HepG2 (cell line): ENCODE results near the gene KMT2B. TPM values are rescaled to one million over a fixed set of nuclear protein-coding genes. Genes with fewer than 3 reads are reported as not detected.

ENCODE experiments used
- GFI1 ChIP-seq: sonication (generic); formaldehyde crosslinking; IDR thresholded peaks from 2 replicates; pipeline ENCODE4 v1.5.0; 2020; ENCODE audit warnings: missing genetic modification reagents, mild to moderate bottlenecking, borderline replicate concordance
- HMG20B ChIP-seq: conservative IDR thresholded peaks from 2 replicates; pipeline ENCODE4 v1.6.1; 2016; ENCODE audit warnings: missing genetic modification reagents, missing compliant biosample characterization
- MEIS1 ChIP-seq: sonication (generic); formaldehyde crosslinking; IDR thresholded peaks from 2 replicates; pipeline ENCODE4 v1.9.0; 2021; ENCODE audit warnings: mild to moderate bottlenecking, missing genetic modification reagents, moderate library complexity, borderline replicate concordance
- NR3C1 ChIP-seq: sonication (generic); formaldehyde crosslinking; IDR thresholded peaks from 2 replicates; pipeline ENCODE4 v1.4.0; 2020; ENCODE audit warnings: missing genetic modification reagents
- POLR2AphosphoS2 ChIP-seq: IDR thresholded peaks from 2 replicates; pipeline ENCODE4 v1.6.1; 2011; ENCODE audit warnings: low read depth, low read length, improper control_type of control experiment
- SMC3 ChIP-seq: IDR thresholded peaks from 2 replicates; pipeline ENCODE4 v1.6.1; 2011; ENCODE audit warnings: low read length, improper control_type of control experiment
- SOX13 ChIP-seq, 3 experiments: fragments of 450-650 bp in 1 of 3; sonication (generic) in 1 of 3; formaldehyde crosslinking in 1 of 3; IDR thresholded peaks in 2 of 3; conservative IDR thresholded peaks in 1 of 3; 2 replicates each; pipeline versions ENCODE4 v1.5.0 to v1.6.1; 2016 to 2020; ENCODE audit warnings: antibody characterized with exemption in 1 of 3, mild to moderate bottlenecking in 1 of 3, missing compliant biosample characterization in 1 of 3, missing genetic modification reagents in 1 of 3, moderate library complexity in 1 of 3
- SP2 ChIP-seq: sonication (generic); formaldehyde crosslinking; IDR thresholded peaks from 2 replicates; pipeline ENCODE4 v1.5.1; 2020; ENCODE audit warnings: mild to moderate bottlenecking, missing genetic modification reagents
- TRIM24 ChIP-seq: sonication (generic); formaldehyde crosslinking; IDR thresholded peaks from 2 replicates; pipeline ENCODE4 v1.8.0; 2022; ENCODE audit warnings: mild to moderate bottlenecking, missing genetic modification reagents
- ZBTB38 ChIP-seq: sonication (generic); formaldehyde crosslinking; IDR thresholded peaks from 2 replicates; pipeline ENCODE4 v1.5.1; 2020; ENCODE audit warnings: mild to moderate bottlenecking, missing genetic modification reagents
- ZFAT ChIP-seq: sonication (generic); formaldehyde crosslinking; conservative IDR thresholded peaks from 2 replicates; pipeline ENCODE4 v1.8.1; 2023; ENCODE audit warnings: missing genetic modification reagents, inconsistent platforms
- ZMAT3 ChIP-seq: sonication (generic); formaldehyde crosslinking; conservative IDR thresholded peaks from 2 replicates; pipeline ENCODE4 v1.7.0; 2021; ENCODE audit warnings: missing genetic modification reagents
- ZNF569 ChIP-seq: sonication (generic); formaldehyde crosslinking; IDR thresholded peaks from 2 replicates; pipeline ENCODE4 v1.5.0; 2020; ENCODE audit warnings: mild to moderate bottlenecking, missing genetic modification reagents, moderate library complexity, borderline replicate concordance
- polyA plus RNA-seq, 8 experiments: library from polyadenylated mRNA; depleted of rRNA in 3 of 8; stranded (reverse) in 7 of 8; unstranded in 1 of 8; fragments of >200 nt; fragmentation: Illumina TruSeq in 4 of 8; extraction: Trizol in 4 of 8; gene quantifications; 2 replicates each; pipeline versions ENCODE4 v1.2.1 to v1.2.3, GENCODE V29; 2011 to 2016; ENCODE audit warnings: low read depth in 4 of 8, missing spikeins in 1 of 8, mixed read lengths in 1 of 8; ENCODE audit not compliant: insufficient read depth in 1 of 8
- total RNA-seq, 5 experiments: library from RNA; depleted of rRNA; stranded (reverse); fragments of >200 nt; fragmentation: Illumina TruSeq; extraction: Trizol; gene quantifications; 2 replicates each; pipeline ENCODE4 v1.2.3, GENCODE V29; 2016; ENCODE audit warnings: low read depth in 1 of 5
- TF ChIP-seq, protein P1 (sequence below): sonication (generic); formaldehyde crosslinking; IDR thresholded peaks from 2 replicates; pipeline ENCODE4 v1.4.0; 2020; ENCODE audit warnings: missing genetic modification reagents, borderline replicate concordance
- TF ChIP-seq, protein P2 (sequence below), 2 experiments: sonication (generic) in 1 of 2; formaldehyde crosslinking in 1 of 2; IDR thresholded peaks; 2 replicates each; pipeline versions ENCODE4 v1.6.1 to v1.9.0; 2014 to 2022; ENCODE audit warnings: antibody characterized with exemption in 1 of 2, borderline replicate concordance in 1 of 2, inconsistent platforms in 1 of 2, low read depth in 1 of 2, missing genetic modification reagents in 1 of 2
- TF ChIP-seq, protein P3 (sequence below): sonication (generic); formaldehyde crosslinking; IDR thresholded peaks from 2 replicates; pipeline ENCODE4 v1.8.1; 2023; ENCODE audit warnings: missing genetic modification reagents, inconsistent platforms, borderline replicate concordance

The KMT2B gene
- total and polyA plus RNA-seq, 2 of the 13 experiments (the other 11 are each of a cell fraction or from before 2014, with no cell fraction given), result 6.2 to 16.9 TPM

DNA sequence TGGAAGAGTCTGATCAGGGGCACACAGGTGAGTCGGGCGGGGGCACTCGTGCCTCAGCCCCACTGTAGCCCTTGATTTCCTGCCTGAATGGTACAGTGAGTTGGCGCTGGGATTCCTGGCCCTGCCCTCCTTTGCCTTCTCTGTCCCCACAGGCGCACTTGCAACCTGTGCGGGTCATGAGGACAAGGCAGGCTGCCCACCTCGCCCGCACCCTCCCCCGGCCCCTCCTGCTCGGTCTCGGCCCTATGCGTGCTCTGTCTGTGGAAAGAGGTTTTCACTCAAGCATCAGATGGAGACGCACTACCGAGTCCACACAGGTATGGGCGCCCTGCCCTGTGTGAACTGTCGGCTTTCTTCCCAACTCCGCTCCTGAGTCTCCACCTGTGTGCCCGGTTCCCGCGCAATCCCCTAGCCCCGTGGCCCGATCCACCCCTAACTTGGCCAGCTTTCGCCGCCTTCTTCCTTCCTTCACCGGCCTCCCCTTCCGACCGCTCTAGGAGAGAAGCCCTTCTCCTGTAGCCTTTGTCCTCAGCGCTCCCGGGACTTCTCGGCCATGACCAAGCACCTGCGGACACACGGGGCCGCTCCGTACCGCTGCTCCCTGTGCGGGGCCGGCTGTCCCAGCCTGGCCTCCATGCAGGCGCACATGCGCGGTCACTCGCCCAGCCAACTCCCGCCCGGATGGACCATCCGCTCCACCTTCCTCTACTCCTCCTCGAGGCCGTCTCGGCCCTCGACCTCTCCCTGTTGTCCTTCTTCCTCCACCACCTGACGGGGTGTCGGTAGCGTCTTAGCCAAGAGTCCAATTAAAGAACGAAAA, 1.6 kb upstream of the KMT2B start (continued):
- TF ChIP-seq, protein P1, sequence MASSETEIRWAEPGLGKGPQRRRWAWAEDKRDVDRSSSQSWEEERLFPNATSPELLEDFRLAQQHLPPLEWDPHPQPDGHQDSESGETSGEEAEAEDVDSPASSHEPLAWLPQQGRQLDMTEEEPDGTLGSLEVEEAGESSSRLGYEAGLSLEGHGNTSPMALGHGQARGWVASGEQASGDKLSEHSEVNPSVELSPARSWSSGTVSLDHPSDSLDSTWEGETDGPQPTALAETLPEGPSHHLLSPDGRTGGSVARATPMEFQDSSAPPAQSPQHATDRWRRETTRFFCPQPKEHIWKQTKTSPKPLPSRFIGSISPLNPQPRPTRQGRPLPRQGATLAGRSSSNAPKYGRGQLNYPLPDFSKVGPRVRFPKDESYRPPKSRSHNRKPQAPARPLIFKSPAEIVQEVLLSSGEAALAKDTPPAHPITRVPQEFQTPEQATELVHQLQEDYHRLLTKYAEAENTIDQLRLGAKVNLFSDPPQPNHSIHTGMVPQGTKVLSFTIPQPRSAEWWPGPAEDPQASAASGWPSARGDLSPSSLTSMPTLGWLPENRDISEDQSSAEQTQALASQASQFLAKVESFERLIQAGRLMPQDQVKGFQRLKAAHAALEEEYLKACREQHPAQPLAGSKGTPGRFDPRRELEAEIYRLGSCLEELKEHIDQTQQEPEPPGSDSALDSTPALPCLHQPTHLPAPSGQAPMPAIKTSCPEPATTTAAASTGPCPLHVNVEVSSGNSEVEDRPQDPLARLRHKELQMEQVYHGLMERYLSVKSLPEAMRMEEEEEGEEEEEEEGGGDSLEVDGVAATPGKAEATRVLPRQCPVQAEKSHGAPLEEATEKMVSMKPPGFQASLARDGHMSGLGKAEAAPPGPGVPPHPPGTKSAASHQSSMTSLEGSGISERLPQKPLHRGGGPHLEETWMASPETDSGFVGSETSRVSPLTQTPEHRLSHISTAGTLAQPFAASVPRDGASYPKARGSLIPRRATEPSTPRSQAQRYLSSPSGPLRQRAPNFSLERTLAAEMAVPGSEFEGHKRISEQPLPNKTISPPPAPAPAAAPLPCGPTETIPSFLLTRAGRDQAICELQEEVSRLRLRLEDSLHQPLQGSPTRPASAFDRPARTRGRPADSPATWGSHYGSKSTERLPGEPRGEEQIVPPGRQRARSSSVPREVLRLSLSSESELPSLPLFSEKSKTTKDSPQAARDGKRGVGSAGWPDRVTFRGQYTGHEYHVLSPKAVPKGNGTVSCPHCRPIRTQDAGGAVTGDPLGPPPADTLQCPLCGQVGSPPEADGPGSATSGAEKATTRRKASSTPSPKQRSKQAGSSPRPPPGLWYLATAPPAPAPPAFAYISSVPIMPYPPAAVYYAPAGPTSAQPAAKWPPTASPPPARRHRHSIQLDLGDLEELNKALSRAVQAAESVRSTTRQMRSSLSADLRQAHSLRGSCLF (CRISPR knock-in tag), result no peak
- no peak for TF ChIP-seq ZBTB38
- TF ChIP-seq ZFAT (CRISPR knock-in tag), result no peak
- TF ChIP-seq ZNF569, result no peak
- TF ChIP-seq NR3C1 (CRISPR knock-in tag), result no peak
- TF ChIP-seq SMC3, result no peak
- no peak for TF ChIP-seq SOX13 (IDR thresholded peaks at IDR 0.05)
- no peak; a peak in 1 of 4 replicates for TF ChIP-seq SOX13 (CRISPR knock-in tag; conservative IDR thresholded peaks at IDR 0.05 in 1 of 2, IDR thresholded peaks at IDR 0.05 in 1 of 2)
- peak; percentile 61; the same call in 1 of the 2 replicates for TF ChIP-seq SP2 (CRISPR knock-in tag)
- TF ChIP-seq GFI1 (CRISPR knock-in tag), result no peak
- no peak for TF ChIP-seq MEIS1 (CRISPR knock-in tag)
- TF ChIP-seq POLR2AphosphoS2, result no peak
- TF ChIP-seq, protein P2, sequence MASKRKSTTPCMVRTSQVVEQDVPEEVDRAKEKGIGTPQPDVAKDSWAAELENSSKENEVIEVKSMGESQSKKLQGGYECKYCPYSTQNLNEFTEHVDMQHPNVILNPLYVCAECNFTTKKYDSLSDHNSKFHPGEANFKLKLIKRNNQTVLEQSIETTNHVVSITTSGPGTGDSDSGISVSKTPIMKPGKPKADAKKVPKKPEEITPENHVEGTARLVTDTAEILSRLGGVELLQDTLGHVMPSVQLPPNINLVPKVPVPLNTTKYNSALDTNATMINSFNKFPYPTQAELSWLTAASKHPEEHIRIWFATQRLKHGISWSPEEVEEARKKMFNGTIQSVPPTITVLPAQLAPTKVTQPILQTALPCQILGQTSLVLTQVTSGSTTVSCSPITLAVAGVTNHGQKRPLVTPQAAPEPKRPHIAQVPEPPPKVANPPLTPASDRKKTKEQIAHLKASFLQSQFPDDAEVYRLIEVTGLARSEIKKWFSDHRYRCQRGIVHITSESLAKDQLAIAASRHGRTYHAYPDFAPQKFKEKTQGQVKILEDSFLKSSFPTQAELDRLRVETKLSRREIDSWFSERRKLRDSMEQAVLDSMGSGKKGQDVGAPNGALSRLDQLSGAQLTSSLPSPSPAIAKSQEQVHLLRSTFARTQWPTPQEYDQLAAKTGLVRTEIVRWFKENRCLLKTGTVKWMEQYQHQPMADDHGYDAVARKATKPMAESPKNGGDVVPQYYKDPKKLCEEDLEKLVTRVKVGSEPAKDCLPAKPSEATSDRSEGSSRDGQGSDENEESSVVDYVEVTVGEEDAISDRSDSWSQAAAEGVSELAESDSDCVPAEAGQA (IDR thresholded peaks at IDR 0.05; ENCODE audit: low read depth), result no peak
- TF ChIP-seq, protein P2 (CRISPR knock-in tag; IDR thresholded peaks at IDR 0.05; ENCODE audit: borderline replicate concordance), result 0 out of 2 replicates have a peak, but pooled peaks have one; percentile 17
- no peak for TF ChIP-seq TRIM24
- TF ChIP-seq, protein P3, sequence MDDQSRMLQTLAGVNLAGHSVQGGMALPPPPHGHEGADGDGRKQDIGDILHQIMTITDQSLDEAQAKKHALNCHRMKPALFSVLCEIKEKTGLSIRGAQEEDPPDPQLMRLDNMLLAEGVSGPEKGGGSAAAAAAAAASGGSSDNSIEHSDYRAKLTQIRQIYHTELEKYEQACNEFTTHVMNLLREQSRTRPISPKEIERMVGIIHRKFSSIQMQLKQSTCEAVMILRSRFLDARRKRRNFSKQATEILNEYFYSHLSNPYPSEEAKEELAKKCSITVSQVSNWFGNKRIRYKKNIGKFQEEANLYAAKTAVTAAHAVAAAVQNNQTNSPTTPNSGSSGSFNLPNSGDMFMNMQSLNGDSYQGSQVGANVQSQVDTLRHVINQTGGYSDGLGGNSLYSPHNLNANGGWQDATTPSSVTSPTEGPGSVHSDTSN (CRISPR knock-in tag), result no peak
- no peak; the same call in 1 of the 2 replicates for TF ChIP-seq ZMAT3 (CRISPR knock-in tag)
- no peak for TF ChIP-seq HMG20B (CRISPR knock-in tag)
